DLD1 (cell line): Measurements from ENCODE around the gene TEDC2.
"Not testable (repeated sequence)": the region's sequence is repeated elsewhere in the genome, so short reads cannot be mapped to it uniquely, and the experiment has no call there.

Experiments used
- in situ Hi-C: cut with HindIII; loops from 2 replicates; pipeline ENCODE4 v1.10.0; 2017; ENCODE audit warnings: low sequenced_read_pairs

The TEDC2 gene

GRCh38 chr16:2475413-2476344 lies 15.8 kb downstream of the TEDC2 start:
- in situ Hi-C loops = no loop called here

- in situ Hi-C loops = no loop called here
Measured at GRCh38 chr16:2476345-2476720, 16.4 kb downstream of the TEDC2 start.

- in situ Hi-C loops = no loop called here
Measured at GRCh38 chr16:2476741-2477140, 16.8 kb downstream of the TEDC2 start.

- in situ Hi-C loops = no loop called here
Measured at GRCh38 chr16:2477327-2477726, 17.4 kb downstream of the TEDC2 start.

- in situ Hi-C loops = no loop called here
Measured at GRCh38 chr16:2478279-2478678, 18.4 kb downstream of the TEDC2 start.

- in situ Hi-C loops = not testable (repeated sequence)
Measured at GRCh38 chr16:2479996-2480395, 20.1 kb downstream of the TEDC2 start.

GRCh38 chr16:2480948-2481347 lies 21.0 kb downstream of the TEDC2 start:
- in situ Hi-C loops = no loop called here

GRCh38 chr16:2481676-2482075 lies 21.8 kb downstream of the TEDC2 start:
- in situ Hi-C loops = no loop called here

GRCh38 chr16:2482249-2482648 lies 22.3 kb downstream of the TEDC2 start:
- in situ Hi-C loops = no loop called here

- in situ Hi-C loops = no loop called here
Measured at GRCh38 chr16:2482708-2483534, 23.0 kb downstream of the TEDC2 start.

GRCh38 chr16:2483939-2484897 lies 24.3 kb downstream of the TEDC2 start:
- in situ Hi-C loops = no loop called here

GRCh38 chr16:2484898-2485508 lies 25.1 kb downstream of the TEDC2 start:
- in situ Hi-C loops = no loop called here

GRCh38 chr16:2485811-2486507 lies 26.1 kb downstream of the TEDC2 start:
- in situ Hi-C loops = no loop called here

GRCh38 chr16:2486645-2487516 lies 27.0 kb downstream of the TEDC2 start:
- in situ Hi-C loops = no loop called here

GRCh38 chr16:2487517-2487842 lies 27.6 kb downstream of the TEDC2 start:
- in situ Hi-C loops = no loop called here

- in situ Hi-C loops = no loop called here
Measured at GRCh38 chr16:2487903-2488531, 28.1 kb downstream of the TEDC2 start.

- in situ Hi-C loops = no loop called here
Measured at GRCh38 chr16:2489581-2489980, 29.7 kb downstream of the TEDC2 start.
